Uterus (tissue), 4 donors: ENCODE data around the gene RPL18. TPM values are rescaled to one million over a fixed set of nuclear protein-coding genes. Genes with fewer than 3 reads are reported as not detected.

Experiments
- DNase-seq, 2 donors: peaks; one replicate each; pipeline ENCODE4 v3.0.0-alpha.2; 2019 to 2020
- H3K27ac ChIP-seq, 2 donors: fragments of 200-600 bp; sonication (generic); 1 replicate in 1 of 2; 2 replicates in 1 of 2; pipeline ENCODE4 v1.5.1; 2016 to 2018
- H3K27me3 ChIP-seq, 2 donors: fragments of 200-600 bp; sonication (generic); one replicate each; pipeline ENCODE4 v1.5.1; 2018 to 2019; ENCODE audit warnings: control low read depth in 1 of 2
- H3K36me3 ChIP-seq, 2 donors: fragments of 200-600 bp; sonication (generic); one replicate each; pipeline ENCODE4 v1.5.1; 2019; ENCODE audit warnings: control low read depth in 1 of 2
- H3K4me1 ChIP-seq, 2 donors: fragments of 200-600 bp; sonication (generic); one replicate each; pipeline ENCODE4 v1.5.1; 2018 to 2019; ENCODE audit warnings: control low read depth in 1 of 2
- H3K4me3 ChIP-seq, 2 donors: fragments of 200-600 bp; sonication (generic); 1 replicate in 1 of 2; 2 replicates in 1 of 2; pipeline ENCODE4 v1.5.1; 2018 to 2019; ENCODE audit warnings: mild to moderate bottlenecking in 1 of 2
- H3K9me3 ChIP-seq, 2 donors: fragments of 200-600 bp; sonication (generic); one replicate each; pipeline ENCODE4 v1.5.1; 2019; ENCODE audit warnings: control low read depth in 1 of 2
- CTCF ChIP-seq, 4 experiments: fragments of 200-600 bp in 2 of 4; fragments of 450-650 bp in 2 of 4; sonication (generic) in 2 of 4; IDR thresholded peaks; one replicate each; pipeline ENCODE4 v1.5.1; 2016 to 2019; ENCODE audit warnings: antibody characterized with exemption in 4 of 4, mild to moderate bottlenecking in 2 of 4, moderate library complexity in 1 of 4
- POLR2A ChIP-seq, 2 donors: fragments of 450-650 bp; IDR thresholded peaks; one replicate each; pipeline ENCODE4 v1.6.1; 2016; ENCODE audit warnings: antibody characterized with exemption in 2 of 2, mild to moderate bottlenecking in 1 of 2, moderate library complexity in 1 of 2
- intact Hi-C: fragments of 100-400 bp; cut with DNase I; formaldehyde crosslinking; loops from one replicate; pipeline ENCODE4 v1.15.1; 2023; ENCODE audit warnings: low total_unique reads
- total RNA-seq, 4 donors: library from RNA; depleted of rRNA in 3 of 4; stranded (reverse); fragments of >200 nt in 3 of 4; gene quantifications; one replicate each; pipeline versions ENCODE4 v1.1.0 to v1.2.4, GENCODE V29; 2014 to 2023
- donor health status: DM: yes; HTN: yes; CAD: no.

The RPL18 gene
- total RNA-seq, 4 donors from 2014 or later: 1,515 to 5,795 (median 3,195) TPM

DNA sequence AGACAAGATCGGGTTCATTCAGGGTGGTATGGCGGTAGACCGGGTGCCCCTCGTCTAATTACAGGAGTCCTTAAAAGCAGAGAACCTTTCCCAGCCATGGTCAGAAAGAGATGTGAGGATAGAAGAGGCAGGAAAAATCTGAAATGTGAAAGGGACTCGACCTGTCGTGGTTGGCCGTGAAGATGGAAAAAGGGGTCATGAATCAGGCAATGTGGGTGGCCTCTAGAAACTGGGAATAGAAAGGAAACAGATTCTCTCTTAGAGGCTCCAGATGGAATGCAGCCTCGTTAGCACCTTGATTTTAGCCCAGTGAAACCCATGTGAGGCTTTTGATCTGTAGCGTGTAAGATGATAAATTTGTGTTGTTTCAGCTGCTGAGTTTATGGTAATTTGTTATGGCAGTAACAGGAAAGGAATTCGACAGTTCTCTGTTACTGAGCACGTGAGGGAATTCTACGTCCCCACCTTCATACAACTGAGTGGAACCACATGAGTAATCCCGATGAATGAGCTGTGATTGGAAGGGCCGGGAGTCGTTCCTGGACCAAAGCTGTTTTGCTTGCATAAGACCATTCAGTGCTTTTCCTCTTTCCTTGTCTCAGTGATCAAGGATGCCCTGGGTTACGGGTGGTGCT is 38.0 kb upstream of the RPL18 start:
- DNase-seq: no peak
- H3K4me3 ChIP-seq: no peak overlapping the region
- TF ChIP-seq POLR2A (IDR thresholded peaks at IDR 0.05) (no peak), CTCF (IDR thresholded peaks at IDR 0.05) (no peak)
- no peak overlapping the region for H3K27ac ChIP-seq
- H3K36me3 ChIP-seq: no peaks in the 10 kb centered on the region
- H3K4me1 ChIP-seq: no peaks in the 10 kb centered on the region
- no peaks in the 10 kb centered on the region for H3K27me3 ChIP-seq
- no peaks in the 10 kb centered on the region for H3K9me3 ChIP-seq
- intact Hi-C loops: no loop called here

GRCh38 chr19:48654299-48655059 is 35.5 kb upstream of the RPL18 start:
- Histone ChIP-seq H3K27ac (no peak overlapping the region), H3K4me1 (no peaks in the 10 kb centered on the region), H3K27me3 (no peaks in the 10 kb centered on the region), H3K36me3 (no peaks in the 10 kb centered on the region), H3K9me3 (no peaks in the 10 kb centered on the region), H3K4me3 (no peak overlapping the region)
- no peak for DNase-seq
- TF ChIP-seq POLR2A (IDR thresholded peaks at IDR 0.05) (no peak), CTCF (IDR thresholded peaks at IDR 0.05) (no peak)
- intact Hi-C loops: no loop called here

DNA sequence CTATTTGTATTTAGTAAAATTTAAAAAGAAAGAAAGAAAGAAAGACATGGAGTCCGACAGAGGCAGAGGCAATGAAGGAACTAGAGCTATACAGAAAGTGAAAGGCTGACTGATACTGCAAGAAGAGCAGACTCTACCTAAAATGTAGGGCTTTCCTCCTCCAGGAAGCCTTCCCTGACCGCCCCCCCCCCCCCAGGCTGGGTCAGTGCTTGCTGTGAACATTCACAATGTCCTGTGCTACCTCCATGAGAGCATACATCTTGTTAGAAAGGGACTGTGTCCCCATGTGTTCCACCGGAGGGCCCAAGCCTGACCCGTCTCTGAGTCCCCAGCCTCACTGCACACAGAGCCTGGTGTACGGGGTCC is 32.7 kb upstream of the RPL18 start:
- Histone ChIP-seq H3K4me1 (no peaks in the 10 kb centered on the region), H3K27me3 (no peaks in the 10 kb centered on the region), H3K4me3 (no peak overlapping the region), H3K36me3 (no peaks in the 10 kb centered on the region), H3K9me3 (no peaks in the 10 kb centered on the region), H3K27ac (no peak overlapping the region)
- no peak for TF ChIP-seq POLR2A (IDR thresholded peaks at IDR 0.05)
- TF ChIP-seq CTCF (IDR thresholded peaks at IDR 0.05): no peak
- no peak for DNase-seq
- intact Hi-C loops: no loop called here

- Histone ChIP-seq H3K4me1 (no peaks in the 10 kb centered on the region), H3K27ac (no peak overlapping the region), H3K36me3 (no peaks in the 10 kb centered on the region), H3K27me3 (no peaks in the 10 kb centered on the region), H3K4me3 (no peak overlapping the region), H3K9me3 (no peaks in the 10 kb centered on the region)
- intact Hi-C loops: no loop called here
- DNase-seq: no peak
- TF ChIP-seq POLR2A (IDR thresholded peaks at IDR 0.05) (no peak), CTCF (IDR thresholded peaks at IDR 0.05) (no peak)
Observed at GRCh38 chr19:48650974-48651682, 32.1 kb upstream of the RPL18 start.

- intact Hi-C loops: loop anchor here (10.0 kb wide), 1 partner anchor 307 kb away; the partner anchor contains the start of gene BAX
- H3K27me3 ChIP-seq: no peaks in the 10 kb centered on the region
Observed at GRCh38 chr19:48648134-48648533, 29.2 kb upstream of the RPL18 start.

More at GRCh38 chr19:48648134-48648533, 29.2 kb upstream of the RPL18 start:
- H3K27ac ChIP-seq: no peak overlapping the region
- no peak for DNase-seq
- H3K4me1 ChIP-seq: peaks cover 0 to 6% of the 10 kb centered on the region in 2 donors
- TF ChIP-seq POLR2A (IDR thresholded peaks at IDR 0.05) (no peak), CTCF (IDR thresholded peaks at IDR 0.05) (no peak)
- H3K4me3 ChIP-seq: no peak overlapping the region
- no peaks in the 10 kb centered on the region for H3K36me3 ChIP-seq
- no peaks in the 10 kb centered on the region for H3K9me3 ChIP-seq
